CD4-positive, alpha-beta T cell (primary cell): ENCODE results near the gene AUTS2. TPM values are rescaled to one million over a fixed set of nuclear protein-coding genes. Genes with fewer than 3 reads are reported as not detected.

ENCODE experiments used
- ATAC-seq: fragments of 200-7000 bp; cut with Tn5 transposase; one replicate; pipeline ENCODE4 v1.10.0; 2022; ENCODE audit warnings: mild to moderate bottlenecking; ENCODE audit not compliant: poor library complexity
- CTCF ChIA-PET: fragments of 350-600 bp; sonication (Branson Sonifier 250); formaldehyde crosslinking; loops from one replicate; lab custom pipeline; 2021; ENCODE audit warnings: antibody characterized with exemption, inconsistent platforms; lab: Charles Lee
- POLR2A ChIA-PET: fragments of 350-600 bp; sonication (Branson Sonifier 250); formaldehyde crosslinking; loops from one replicate; lab custom pipeline; 2021; ENCODE audit warnings: antibody characterized with exemption, inconsistent platforms; lab: Charles Lee
- DNase-seq, 14 experiments: peaks; one replicate each; pipeline ENCODE4 v3.0.0-alpha.2; 2013 to 2020; ENCODE audit warnings: mixed read lengths in 2 of 14
- H3K27ac ChIP-seq, 2 donors: one replicate each; pipeline versions ENCODE4 v1.5.1 to v1.7.0; 2013; ENCODE audit warnings: low read length in 2 of 2, low read depth in 1 of 2, mild to moderate bottlenecking in 1 of 2
- H3K27me3 ChIP-seq, 2 experiments: 1 replicate in 1 of 2; 2 replicates in 1 of 2; pipeline versions ENCODE4 v1.6.1 to v1.7.0; 2013; ENCODE audit warnings: low read length in 2 of 2, control low read depth in 1 of 2, mild to moderate bottlenecking in 1 of 2, moderate library complexity in 1 of 2; ENCODE audit not compliant: insufficient read depth in 2 of 2, control insufficient read depth in 1 of 2
- H3K36me3 ChIP-seq: one replicate; pipeline ENCODE4 v1.6.1; 2013; ENCODE audit warnings: low read length, control low read depth; ENCODE audit not compliant: insufficient read depth
- H3K4me1 ChIP-seq: one replicate; pipeline ENCODE4 v1.6.1; 2013; ENCODE audit warnings: low read length, control low read depth; ENCODE audit not compliant: insufficient read depth
- H3K4me3 ChIP-seq: one replicate; pipeline ENCODE4 v1.5.1; 2013; ENCODE audit warnings: mild to moderate bottlenecking, low read length, moderate library complexity
- H3K9me3 ChIP-seq, 2 experiments: 1 replicate in 1 of 2; 2 replicates in 1 of 2; pipeline versions ENCODE4 v1.6.1 to v1.7.0; 2013; ENCODE audit warnings: low read length in 2 of 2, mild to moderate bottlenecking in 2 of 2, control low read depth in 1 of 2, moderate library complexity in 1 of 2; ENCODE audit not compliant: control insufficient read depth in 1 of 2, insufficient read depth in 1 of 2
- H3K27ac Mint-ChIP-seq: one replicate; pipeline ENCODE4 v1.8.0; 2020; ENCODE audit warnings: mixed read lengths
- H3K27me3 Mint-ChIP-seq: one replicate; pipeline ENCODE4 v1.8.0; 2021; ENCODE audit warnings: mixed read lengths
- H3K36me3 Mint-ChIP-seq: one replicate; pipeline ENCODE4 v1.8.0; 2021; ENCODE audit warnings: low read depth, mixed read lengths
- H3K4me1 Mint-ChIP-seq: one replicate; pipeline ENCODE4 v1.8.0; 2021; ENCODE audit warnings: low read depth, mixed read lengths
- H3K4me3 Mint-ChIP-seq: one replicate; pipeline ENCODE4 v1.8.0; 2020; ENCODE audit warnings: mild to moderate bottlenecking, mixed read lengths
- H3K9me3 Mint-ChIP-seq: one replicate; pipeline ENCODE4 v1.8.0; 2020; ENCODE audit warnings: mixed read lengths
- CTCF ChIP-seq: fragments of 200-600 bp; IDR thresholded peaks from one replicate; pipeline ENCODE4 v1.8.0; 2022; ENCODE audit warnings: antibody characterized with exemption, mild to moderate bottlenecking
- intact Hi-C, 2 experiments: fragments of 100-400 bp; cut with DNase I in 1 of 2; cut with micrococcal nuclease in 1 of 2; formaldehyde crosslinking; loops; one replicate each; pipeline versions ENCODE4 v1.15.1 to v1.9.0; 2023 to 2025; cut with DNase I, micrococcal nuclease
- total RNA-seq, 174 experiments: library from RNA in 2 of 174; stranded (reverse) in 2 of 174; gene quantifications; one replicate each; pipeline ENCODE4 v1.2.3 and lab custom pipeline; 2021 to 2026

The AUTS2 gene
- total RNA-seq, 2 experiments from 2014 or later: 43.6 to 47.6 TPM

DNA sequence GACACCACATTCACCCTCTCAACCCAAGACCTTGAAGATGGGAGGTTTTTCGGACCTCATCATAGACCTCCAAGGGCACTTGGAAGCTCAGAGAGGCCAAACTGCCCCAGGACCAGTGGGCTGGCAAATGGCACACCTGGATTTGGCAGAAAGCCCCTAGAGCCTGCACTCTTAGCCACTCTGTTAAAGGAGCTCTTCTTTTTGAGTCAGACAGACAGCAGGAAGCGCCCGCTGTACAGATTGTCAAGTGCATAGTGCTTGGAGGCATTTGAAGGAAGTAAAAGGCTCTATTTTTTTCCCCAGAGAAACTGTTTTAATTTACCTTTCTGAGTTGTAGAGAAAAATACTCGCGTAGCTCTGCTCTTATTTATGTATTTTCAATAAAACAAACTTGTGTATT, 1125.1 kb downstream of the AUTS2 start:
- ChIA-PET CTCF (interaction anchor here (1.2 kb wide), 1 partner anchor 17 kb away, joined by 3 read pairs; no protein-coding TSS in a partner anchor), POLR2A (no interaction called here)
- Mint-ChIP-seq H3K9me3 (no peaks in the 10 kb centered on the region), H3K27ac (no peak overlapping the region), H3K4me3 (no peak overlapping the region), H3K4me1 (peaks cover 32% of the 10 kb centered on the region), H3K36me3 (no peaks in the 10 kb centered on the region), H3K27me3 (no peaks in the 10 kb centered on the region)
- no peak overlapping the region for H3K27ac ChIP-seq
- DNase-seq (no peak), ATAC-seq (no peak)
- no peak overlapping the region for H3K4me3 ChIP-seq
- no peaks in the 10 kb centered on the region for H3K36me3 ChIP-seq
- peaks cover 0 to 3% of the 10 kb centered on the region in 2 experiments for H3K9me3 ChIP-seq
- TF ChIP-seq CTCF: no peak
- H3K27me3 ChIP-seq: no peaks in the 10 kb centered on the region
- H3K4me1 ChIP-seq: peaks cover 10% of the 10 kb centered on the region
- intact Hi-C loops: no loop called here

- no peaks in the 10 kb centered on the region for H3K27me3 ChIP-seq
- no peak for ATAC-seq
- intact Hi-C loops: no loop called here
- no peak overlapping the region for H3K27ac ChIP-seq
- no peak overlapping the region for H3K4me3 Mint-ChIP-seq
- ChIA-PET POLR2A (no interaction called here), CTCF (no interaction called here)
- no peak overlapping the region for H3K4me3 ChIP-seq
- no peak for DNase-seq
- H3K9me3 ChIP-seq: peaks cover 0 to 7% of the 10 kb centered on the region in 2 experiments
- no peak for TF ChIP-seq CTCF
- H3K4me1 Mint-ChIP-seq: peaks cover 25% of the 10 kb centered on the region
- no peak overlapping the region for H3K27ac Mint-ChIP-seq
- H3K36me3 ChIP-seq: no peaks in the 10 kb centered on the region
- peaks cover 2% of the 10 kb centered on the region for H3K9me3 Mint-ChIP-seq
- H3K27me3 Mint-ChIP-seq: no peaks in the 10 kb centered on the region
- H3K4me1 ChIP-seq: peaks cover under 1% of the 10 kb centered on the region
- H3K36me3 Mint-ChIP-seq: no peaks in the 10 kb centered on the region
These were observed 1127.2 kb downstream of the AUTS2 start for GRCh38 chr7:70725448-70725847.

DNA sequence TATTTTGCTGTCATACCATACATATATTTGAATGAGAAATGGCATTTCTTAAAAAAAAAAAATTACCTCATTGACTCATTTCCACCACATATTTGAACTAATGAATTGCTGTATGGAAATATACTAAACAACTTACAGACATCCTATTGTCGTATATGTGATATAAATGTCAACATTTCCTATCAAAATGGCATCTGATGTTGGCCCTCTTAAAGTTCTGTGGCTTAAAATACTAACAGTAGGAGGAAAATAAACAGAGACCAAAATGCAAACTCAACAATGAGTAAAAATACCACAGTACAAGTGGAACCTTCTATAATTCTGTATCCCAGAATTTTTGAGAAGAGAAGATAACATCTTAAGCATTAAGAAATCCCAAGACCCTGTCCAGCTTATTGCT, 1128.0 kb downstream of the AUTS2 start:
- ChIA-PET CTCF (no interaction called here), POLR2A (no interaction called here)
- Histone ChIP-seq H3K27ac (no peak overlapping the region), H3K36me3 (no peaks in the 10 kb centered on the region), H3K9me3 (peaks cover 0 to 7% of the 10 kb centered on the region in 2 experiments), H3K27me3 (no peaks in the 10 kb centered on the region), H3K4me3 (no peak overlapping the region), H3K4me1 (no peaks in the 10 kb centered on the region)
- intact Hi-C loops: no loop called here
- Mint-ChIP-seq H3K9me3 (peaks cover 3% of the 10 kb centered on the region), H3K36me3 (no peaks in the 10 kb centered on the region), H3K4me1 (peaks cover 25% of the 10 kb centered on the region), H3K4me3 (no peak overlapping the region), H3K27ac (no peak overlapping the region), H3K27me3 (no peaks in the 10 kb centered on the region)
- DNase-seq (no peak), ATAC-seq (no peak)
- no peak for TF ChIP-seq CTCF
